ENCODE measurements around the gene KLHL29. TPM values are rescaled to one million over a fixed set of nuclear protein-coding genes. Genes with fewer than 3 reads are reported as not detected.
"Not testable (repeated sequence)": the region's sequence is repeated elsewhere in the genome, so short reads cannot be mapped to it uniquely, and the experiment has no call there.

KLHL29 gene
- total and polyA plus RNA-seq, 2 experiments from 2014 or later: 1.5 to 6.5 TPM

DNA sequence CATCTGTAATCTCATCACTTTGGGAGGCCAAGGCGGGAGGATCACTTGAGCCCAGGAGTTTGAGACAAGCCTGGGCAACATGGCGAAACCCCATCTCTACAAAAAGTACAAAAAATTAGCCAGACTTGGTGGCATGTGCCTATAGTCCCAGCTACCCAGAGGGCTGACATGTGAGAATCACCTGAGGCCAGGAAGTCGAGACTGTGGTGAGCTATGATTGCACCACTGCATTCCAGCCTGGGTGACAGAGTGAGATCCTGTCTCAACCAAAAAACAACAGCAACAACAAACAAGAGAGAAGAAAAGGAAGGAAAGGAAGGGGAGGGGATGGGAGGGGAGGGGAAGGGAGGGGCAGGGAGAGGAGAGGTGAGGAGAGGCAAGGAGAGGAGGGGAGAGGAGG lies 338.1 kb downstream of the KLHL29 start:
- ATAC-seq; H2AFZ ChIP-seq; H3K27me3 ChIP-seq (ENCODE audit: insufficient read depth); H3F3A ChIP-seq (replicated peaks; ENCODE audit: low read depth); H3K9me2 ChIP-seq (ENCODE audit: insufficient read depth); H3K4me2 ChIP-seq; H3K27ac ChIP-seq (ENCODE audit: low read depth); H3K36me3 ChIP-seq (ENCODE audit: insufficient read depth); H3K4me3 Mint-ChIP-seq; H4K20me1 ChIP-seq (replicated peaks; ENCODE audit: insufficient read depth); H3K4me1 Mint-ChIP-seq; H3K79me2 ChIP-seq (replicated peaks; ENCODE audit: insufficient read depth); H3K27ac Mint-ChIP-seq; H3K27me3 Mint-ChIP-seq (ENCODE audit: insufficient read depth, low read depth, poor library complexity); DNase-seq (ENCODE audit: low spot score); H3K4me3 ChIP-seq; H3K4me1 ChIP-seq (ENCODE audit: insufficient read depth): not testable (repeated sequence)
- Mint-ChIP-seq H3K36me3 (ENCODE audit: low read depth) (peaks cover 15% of the 10 kb centered on the region), H3K9me3 (peaks cover 11% of the 10 kb centered on the region; the same call in 2 of the 3 replicates)

GRCh38 chr2:23734416-23734815 lies 349.4 kb downstream of the KLHL29 start:
- H3K27ac Mint-ChIP-seq: no peak overlapping the region
- Histone ChIP-seq H3F3A (replicated peaks; ENCODE audit: low read depth) (no peaks in the 10 kb centered on the region), H3K27me3 (ENCODE audit: insufficient read depth) (no peaks in the 10 kb centered on the region), H3K4me1 (ENCODE audit: insufficient read depth) (no peaks in the 10 kb centered on the region), H4K20me1 (replicated peaks; ENCODE audit: insufficient read depth) (no peaks in the 10 kb centered on the region), H3K36me3 (ENCODE audit: insufficient read depth) (no peaks in the 10 kb centered on the region; the same call in 1 of the 2 replicates), H3K9me2 (ENCODE audit: insufficient read depth) (no peaks in the 10 kb centered on the region), H2AFZ (no peak overlapping the region), H3K4me3 (no peak overlapping the region), H3K79me2 (replicated peaks; ENCODE audit: insufficient read depth) (no peaks in the 10 kb centered on the region), H3K4me2 (no peak overlapping the region), H3K27ac (ENCODE audit: low read depth) (no peak overlapping the region)
- peaks cover 28% of the 10 kb centered on the region for H3K36me3 Mint-ChIP-seq (ENCODE audit: low read depth)
- H3K4me1 Mint-ChIP-seq: peaks cover 6% of the 10 kb centered on the region; the same call in 2 of the 3 replicates
- H3K27me3 Mint-ChIP-seq (ENCODE audit: insufficient read depth, low read depth, poor library complexity): peaks cover 1% of the 10 kb centered on the region
- DNase-seq (ENCODE audit: low spot score) (no peak), ATAC-seq (no peak)
- H3K9me3 Mint-ChIP-seq: peaks cover 27% of the 10 kb centered on the region
- H3K4me3 Mint-ChIP-seq: no peak overlapping the region
- TF ChIP-seq POLR2AphosphoS5 (IDR thresholded peaks at IDR 0.05; ENCODE audit: low read depth) (no peak), EZH2 (IDR thresholded peaks at IDR 0.05; ENCODE audit: low read depth, unreplicated experiment) (no peak), JUNB (IDR thresholded peaks at IDR 0.05; ENCODE audit: unreplicated experiment) (no peak), NANOG (IDR thresholded peaks at IDR 0.05; ENCODE audit: borderline replicate concordance) (no peak), EZH2phosphoT487 (IDR thresholded peaks at IDR 0.05; ENCODE audit: unreplicated experiment) (no peak), STAT1 (IDR thresholded peaks at IDR 0.05; ENCODE audit: unreplicated experiment) (no peak), CTCF (conservative IDR thresholded peaks at IDR 0.05; ENCODE audit: low read depth in 2 of 2) (no peak), ETS1 (IDR thresholded peaks at IDR 0.05) (no peak)
- TF ChIP-seq, protein P1, sequence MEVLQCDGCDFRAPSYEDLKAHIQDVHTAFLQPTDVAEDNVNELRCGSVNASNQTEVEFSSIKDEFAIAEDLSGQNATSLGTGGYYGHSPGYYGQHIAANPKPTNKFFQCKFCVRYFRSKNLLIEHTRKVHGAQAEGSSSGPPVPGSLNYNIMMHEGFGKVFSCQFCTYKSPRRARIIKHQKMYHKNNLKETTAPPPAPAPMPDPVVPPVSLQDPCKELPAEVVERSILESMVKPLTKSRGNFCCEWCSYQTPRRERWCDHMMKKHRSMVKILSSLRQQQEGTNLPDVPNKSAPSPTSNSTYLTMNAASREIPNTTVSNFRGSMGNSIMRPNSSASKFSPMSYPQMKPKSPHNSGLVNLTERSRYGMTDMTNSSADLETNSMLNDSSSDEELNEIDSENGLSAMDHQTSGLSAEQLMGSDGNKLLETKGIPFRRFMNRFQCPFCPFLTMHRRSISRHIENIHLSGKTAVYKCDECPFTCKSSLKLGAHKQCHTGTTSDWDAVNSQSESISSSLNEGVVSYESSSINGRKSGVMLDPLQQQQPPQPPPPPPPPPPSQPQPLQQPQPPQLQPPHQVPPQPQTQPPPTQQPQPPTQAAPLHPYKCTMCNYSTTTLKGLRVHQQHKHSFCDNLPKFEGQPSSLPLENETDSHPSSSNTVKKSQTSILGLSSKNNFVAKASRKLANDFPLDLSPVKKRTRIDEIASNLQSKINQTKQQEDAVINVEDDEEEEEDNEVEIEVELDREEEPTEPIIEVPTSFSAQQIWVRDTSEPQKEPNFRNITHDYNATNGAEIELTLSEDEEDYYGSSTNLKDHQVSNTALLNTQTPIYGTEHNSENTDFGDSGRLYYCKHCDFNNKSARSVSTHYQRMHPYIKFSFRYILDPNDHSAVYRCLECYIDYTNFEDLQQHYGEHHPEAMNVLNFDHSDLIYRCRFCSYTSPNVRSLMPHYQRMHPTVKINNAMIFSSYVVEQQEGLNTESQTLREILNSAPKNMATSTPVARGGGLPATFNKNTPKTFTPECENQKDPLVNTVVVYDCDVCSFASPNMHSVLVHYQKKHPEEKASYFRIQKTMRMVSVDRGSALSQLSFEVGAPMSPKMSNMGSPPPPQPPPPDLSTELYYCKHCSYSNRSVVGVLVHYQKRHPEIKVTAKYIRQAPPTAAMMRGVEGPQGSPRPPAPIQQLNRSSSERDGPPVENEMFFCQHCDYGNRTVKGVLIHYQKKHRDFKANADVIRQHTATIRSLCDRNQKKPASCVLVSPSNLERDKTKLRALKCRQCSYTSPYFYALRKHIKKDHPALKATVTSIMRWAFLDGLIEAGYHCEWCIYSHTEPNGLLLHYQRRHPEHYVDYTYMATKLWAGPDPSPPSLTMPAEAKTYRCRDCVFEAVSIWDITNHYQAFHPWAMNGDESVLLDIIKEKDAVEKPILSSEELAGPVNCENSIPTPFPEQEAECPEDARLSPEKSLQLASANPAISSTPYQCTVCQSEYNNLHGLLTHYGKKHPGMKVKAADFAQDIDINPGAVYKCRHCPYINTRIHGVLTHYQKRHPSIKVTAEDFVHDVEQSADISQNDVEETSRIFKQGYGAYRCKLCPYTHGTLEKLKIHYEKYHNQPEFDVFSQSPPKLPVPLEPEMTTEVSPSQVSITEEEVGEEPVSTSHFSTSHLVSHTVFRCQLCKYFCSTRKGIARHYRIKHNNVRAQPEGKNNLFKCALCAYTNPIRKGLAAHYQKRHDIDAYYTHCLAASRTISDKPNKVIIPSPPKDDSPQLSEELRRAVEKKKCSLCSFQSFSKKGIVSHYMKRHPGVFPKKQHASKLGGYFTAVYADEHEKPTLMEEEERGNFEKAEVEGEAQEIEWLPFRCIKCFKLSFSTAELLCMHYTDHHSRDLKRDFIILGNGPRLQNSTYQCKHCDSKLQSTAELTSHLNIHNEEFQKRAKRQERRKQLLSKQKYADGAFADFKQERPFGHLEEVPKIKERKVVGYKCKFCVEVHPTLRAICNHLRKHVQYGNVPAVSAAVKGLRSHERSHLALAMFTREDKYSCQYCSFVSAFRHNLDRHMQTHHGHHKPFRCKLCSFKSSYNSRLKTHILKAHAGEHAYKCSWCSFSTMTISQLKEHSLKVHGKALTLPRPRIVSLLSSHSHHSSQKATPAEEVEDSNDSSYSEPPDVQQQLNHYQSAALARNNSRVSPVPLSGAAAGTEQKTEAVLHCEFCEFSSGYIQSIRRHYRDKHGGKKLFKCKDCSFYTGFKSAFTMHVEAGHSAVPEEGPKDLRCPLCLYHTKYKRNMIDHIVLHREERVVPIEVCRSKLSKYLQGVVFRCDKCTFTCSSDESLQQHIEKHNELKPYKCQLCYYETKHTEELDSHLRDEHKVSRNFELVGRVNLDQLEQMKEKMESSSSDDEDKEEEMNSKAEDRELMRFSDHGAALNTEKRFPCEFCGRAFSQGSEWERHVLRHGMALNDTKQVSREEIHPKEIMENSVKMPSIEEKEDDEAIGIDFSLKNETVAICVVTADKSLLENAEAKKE (CRISPR knock-in tag; IDR thresholded peaks at IDR 0.05): no peak
- TF ChIP-seq, protein P2, sequence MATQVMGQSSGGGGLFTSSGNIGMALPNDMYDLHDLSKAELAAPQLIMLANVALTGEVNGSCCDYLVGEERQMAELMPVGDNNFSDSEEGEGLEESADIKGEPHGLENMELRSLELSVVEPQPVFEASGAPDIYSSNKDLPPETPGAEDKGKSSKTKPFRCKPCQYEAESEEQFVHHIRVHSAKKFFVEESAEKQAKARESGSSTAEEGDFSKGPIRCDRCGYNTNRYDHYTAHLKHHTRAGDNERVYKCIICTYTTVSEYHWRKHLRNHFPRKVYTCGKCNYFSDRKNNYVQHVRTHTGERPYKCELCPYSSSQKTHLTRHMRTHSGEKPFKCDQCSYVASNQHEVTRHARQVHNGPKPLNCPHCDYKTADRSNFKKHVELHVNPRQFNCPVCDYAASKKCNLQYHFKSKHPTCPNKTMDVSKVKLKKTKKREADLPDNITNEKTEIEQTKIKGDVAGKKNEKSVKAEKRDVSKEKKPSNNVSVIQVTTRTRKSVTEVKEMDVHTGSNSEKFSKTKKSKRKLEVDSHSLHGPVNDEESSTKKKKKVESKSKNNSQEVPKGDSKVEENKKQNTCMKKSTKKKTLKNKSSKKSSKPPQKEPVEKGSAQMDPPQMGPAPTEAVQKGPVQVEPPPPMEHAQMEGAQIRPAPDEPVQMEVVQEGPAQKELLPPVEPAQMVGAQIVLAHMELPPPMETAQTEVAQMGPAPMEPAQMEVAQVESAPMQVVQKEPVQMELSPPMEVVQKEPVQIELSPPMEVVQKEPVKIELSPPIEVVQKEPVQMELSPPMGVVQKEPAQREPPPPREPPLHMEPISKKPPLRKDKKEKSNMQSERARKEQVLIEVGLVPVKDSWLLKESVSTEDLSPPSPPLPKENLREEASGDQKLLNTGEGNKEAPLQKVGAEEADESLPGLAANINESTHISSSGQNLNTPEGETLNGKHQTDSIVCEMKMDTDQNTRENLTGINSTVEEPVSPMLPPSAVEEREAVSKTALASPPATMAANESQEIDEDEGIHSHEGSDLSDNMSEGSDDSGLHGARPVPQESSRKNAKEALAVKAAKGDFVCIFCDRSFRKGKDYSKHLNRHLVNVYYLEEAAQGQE (IDR thresholded peaks at IDR 0.05; ENCODE audit: unreplicated experiment): no peak
